ENCODE measurements around the gene MRPS34. TPM values are rescaled to one million over a fixed set of nuclear protein-coding genes. Genes with fewer than 3 reads are reported as not detected.

Gene MRPS34
- total RNA-seq, 4 donors from 2014 or later: 47.1 to 75.2 (median 64.2) TPM

- no peak overlapping the region for H3K4me3 ChIP-seq
These were observed 4.7 kb downstream of the MRPS34 start for GRCh38 chr16:1768061-1768766.

GRCh38 chr16:1767116-1767994 lies 5.6 kb downstream of the MRPS34 start:
- peaks cover 20 to 45% (median 39%) of the 10 kb centered on the region in 4 donors for H3K4me1 ChIP-seq
- no peaks in the 10 kb centered on the region for H3K9me3 ChIP-seq
- no peaks in the 10 kb centered on the region for H3K27me3 ChIP-seq
- intact Hi-C loops (cut with DNase I): no loop called here
- TF ChIP-seq CTCF (IDR thresholded peaks at IDR 0.05) (no peak), POLR2A (IDR thresholded peaks at IDR 0.05; ENCODE audit: low read depth) (no peak), EP300 (IDR thresholded peaks at IDR 0.05) (no peak), POLR2AphosphoS5 (IDR thresholded peaks at IDR 0.05) (no peak)
- H3K4me3 ChIP-seq: no peak overlapping the region
- H3K27ac ChIP-seq (replicated peaks in 1 of 4): no peak overlapping the region
- peaks cover 44 to 76% (median 75%) of the 10 kb centered on the region in 4 donors for H3K36me3 ChIP-seq
- WGBS: 91% methylated on average over 31 of the region's 42 CpGs
- DNase-seq (ENCODE audit: extremely low spot score): no peak

More at GRCh38 chr16:1768061-1768766, 4.7 kb downstream of the MRPS34 start:
- 88% methylated on average over 32 of the region's 41 CpGs for whole genome bisulfite sequencing
- Histone ChIP-seq H3K36me3 (peaks cover 38 to 68% (median 67%) of the 10 kb centered on the region in 4 donors), H3K9me3 (no peaks in the 10 kb centered on the region), H3K27me3 (no peaks in the 10 kb centered on the region), H3K4me1 (peaks cover 21 to 45% (median 40%) of the 10 kb centered on the region in 4 donors), H3K27ac (replicated peaks in 1 of 4) (peak overlapping the region in 1 of 4 donors; percentile 91)
- no peak for DNase-seq (ENCODE audit: extremely low spot score)
- intact Hi-C loops (cut with DNase I): no loop called here
- TF ChIP-seq POLR2AphosphoS5 (IDR thresholded peaks at IDR 0.05) (no peak), EP300 (IDR thresholded peaks at IDR 0.05) (no peak), CTCF (IDR thresholded peaks at IDR 0.05) (no peak), POLR2A (IDR thresholded peaks at IDR 0.05; ENCODE audit: low read depth) (no peak)

DNA sequence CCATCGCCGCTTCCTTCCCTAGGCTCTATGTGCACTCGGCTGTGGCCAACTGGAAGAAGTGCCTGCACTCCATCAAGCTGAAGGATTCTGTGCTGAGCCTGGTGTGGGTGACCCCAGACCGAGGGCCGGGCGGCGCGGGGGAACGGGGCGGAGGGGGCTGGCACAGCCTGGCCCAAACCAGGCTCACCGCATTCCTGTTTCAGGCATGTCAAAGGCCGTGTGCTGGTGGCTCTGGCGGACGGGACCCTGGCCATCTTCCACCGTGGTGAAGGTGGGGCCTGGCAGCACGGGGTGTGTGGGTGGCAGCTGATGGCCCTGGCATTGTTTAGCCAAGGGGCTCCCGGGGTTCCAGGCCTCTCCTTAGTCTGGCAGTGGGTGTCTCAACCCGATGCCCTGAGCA lies 6.2 kb downstream of the MRPS34 start:
- 95% methylated on average over 14 of the region's 18 CpGs for WGBS
- Histone ChIP-seq H3K36me3 (peaks cover 50 to 83% (median 82%) of the 10 kb centered on the region in 4 donors), H3K27me3 (no peaks in the 10 kb centered on the region), H3K9me3 (no peaks in the 10 kb centered on the region), H3K27ac (replicated peaks in 1 of 4) (no peak overlapping the region), H3K4me3 (no peak overlapping the region), H3K4me1 (peaks cover 13 to 38% (median 33%) of the 10 kb centered on the region in 4 donors)
- intact Hi-C loops (cut with DNase I): no loop called here
- TF ChIP-seq POLR2A (IDR thresholded peaks at IDR 0.05; ENCODE audit: low read depth): no peak
- no peak for TF ChIP-seq EP300 (IDR thresholded peaks at IDR 0.05)
- TF ChIP-seq POLR2AphosphoS5 (IDR thresholded peaks at IDR 0.05): no peak
- TF ChIP-seq CTCF (IDR thresholded peaks at IDR 0.05): no peak
- DNase-seq (ENCODE audit: extremely low spot score): no peak

GRCh38 chr16:1766231-1766630 lies 6.7 kb downstream of the MRPS34 start:
- 92% methylated on average over 13 of the region's 19 CpGs for WGBS
- H3K36me3 ChIP-seq: peaks cover 51 to 88% (median 86%) of the 10 kb centered on the region in 4 donors
- intact Hi-C loops (cut with DNase I): no loop called here
- TF ChIP-seq POLR2AphosphoS5 (IDR thresholded peaks at IDR 0.05) (no peak), EP300 (IDR thresholded peaks at IDR 0.05) (no peak), POLR2A (IDR thresholded peaks at IDR 0.05; ENCODE audit: low read depth) (no peak), CTCF (IDR thresholded peaks at IDR 0.05) (no peak)
- no peak overlapping the region for H3K27ac ChIP-seq (replicated peaks in 1 of 4)
- no peaks in the 10 kb centered on the region for H3K27me3 ChIP-seq
- no peak for DNase-seq (ENCODE audit: extremely low spot score)
- H3K9me3 ChIP-seq: no peaks in the 10 kb centered on the region
- peaks cover 11 to 35% (median 30%) of the 10 kb centered on the region in 4 donors for H3K4me1 ChIP-seq
- H3K4me3 ChIP-seq: no peak overlapping the region
